HG02642 (cell line): ENCODE measurements around the gene KRTAP9-6.
"Not testable (repeated sequence)": the region's sequence is repeated elsewhere in the genome, so short reads cannot be mapped to it uniquely, and the experiment has no call there.

Source experiments
- ATAC-seq: cut with Tn5 transposase; IDR thresholded peaks from one replicate; pipeline ENCODE4 v1.9.1; 2021; ENCODE audit warnings: mild to moderate bottlenecking; ENCODE audit not compliant: unreplicated experiment, poor library complexity

The KRTAP9-6 gene

DNA sequence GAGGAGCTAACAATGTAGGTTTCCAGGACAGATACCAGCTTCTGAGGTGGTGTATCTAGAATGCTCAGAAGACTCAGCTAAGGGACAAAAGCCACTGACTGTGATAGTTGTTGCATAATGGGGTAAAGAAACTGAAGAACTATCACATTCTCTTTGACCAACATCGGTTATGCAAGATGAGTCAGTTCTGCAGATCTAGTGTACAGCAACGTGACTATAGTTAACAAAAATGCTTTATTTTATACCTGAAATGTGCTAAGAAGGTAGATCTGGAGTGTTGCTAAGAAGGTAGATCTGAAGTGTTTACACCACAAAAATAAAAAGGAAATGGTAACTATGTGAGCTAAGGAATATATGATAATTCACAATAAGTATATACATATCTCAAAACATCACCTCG is 2.5 kb downstream of the KRTAP9-6 start:
- ATAC-seq = no peak

DNA sequence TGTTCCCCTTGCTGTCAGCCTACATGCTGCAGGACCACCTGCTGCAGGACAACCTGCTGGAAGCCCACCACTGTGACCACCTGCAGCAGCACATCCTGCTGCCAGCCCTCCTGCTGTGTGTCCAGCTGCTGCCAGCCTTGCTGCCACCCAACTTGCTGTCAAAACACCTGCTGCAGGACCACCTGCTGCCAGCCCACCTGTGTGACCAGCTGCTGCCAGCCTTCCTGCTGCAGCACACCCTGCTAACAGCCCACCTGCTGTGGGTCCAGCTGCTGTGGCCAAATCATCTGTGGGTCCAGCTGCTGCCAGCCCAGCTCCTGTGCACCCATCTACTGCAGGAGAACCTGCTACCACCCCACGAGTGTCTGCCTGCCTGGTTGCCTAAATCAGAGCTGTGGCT is 6.1 kb downstream of the KRTAP9-6 start:
- not testable (repeated sequence) for ATAC-seq

DNA sequence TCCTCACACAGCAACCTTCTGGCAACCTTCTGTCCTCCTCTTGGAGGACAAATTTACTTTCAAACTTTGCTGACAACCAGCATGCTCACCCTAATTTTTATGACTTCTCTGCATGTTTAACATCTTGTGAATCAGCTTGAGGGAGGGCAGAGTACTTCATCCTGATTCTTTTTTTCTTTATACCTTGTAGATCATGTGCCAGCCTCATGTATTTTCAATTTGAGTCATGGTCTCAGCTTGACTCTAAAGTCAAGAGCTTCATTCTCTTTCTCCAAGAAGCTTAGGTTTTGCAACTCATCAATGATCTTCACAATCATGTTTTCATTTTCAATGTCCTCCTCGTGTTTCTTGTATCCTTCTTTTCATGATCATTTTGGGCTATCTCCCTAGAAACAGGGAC is 6.7 kb downstream of the KRTAP9-6 start:
- ATAC-seq = no peak

DNA sequence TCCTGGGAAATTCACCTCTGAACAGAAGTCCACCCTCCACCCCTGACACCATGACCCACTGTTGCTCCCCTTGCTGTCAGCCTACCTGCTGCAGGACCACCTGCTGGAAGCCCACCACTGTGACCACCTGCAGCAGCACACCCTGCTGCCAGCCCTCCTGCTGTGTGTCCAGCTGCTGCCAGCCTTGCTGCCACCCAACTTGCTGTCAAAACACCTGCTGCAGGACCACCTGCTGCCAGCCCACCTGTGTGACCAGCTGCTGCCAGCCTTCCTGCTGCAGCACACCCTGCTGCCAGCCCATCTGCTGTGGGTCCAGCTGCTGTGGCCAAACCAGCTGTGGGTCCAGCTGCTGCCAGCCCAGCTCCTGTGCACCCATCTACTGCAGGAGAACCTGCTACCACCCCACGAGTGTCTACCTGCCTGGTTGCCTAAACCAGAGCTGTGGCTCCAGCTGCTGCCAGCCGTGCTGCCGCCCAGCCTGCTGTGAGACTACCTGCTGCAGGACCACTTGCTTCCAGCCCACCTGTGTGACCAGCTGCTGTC is 10.5 kb downstream of the KRTAP9-6 start, which contains the start of gene KRTAP9-7:
Gene KRTAP9-7, plus strand, starts transcription at position 51 of the 543 bp plus-strand sequence. Its CDS starts 0 bp downstream, at position 51.
- ATAC-seq = not testable (repeated sequence)

DNA sequence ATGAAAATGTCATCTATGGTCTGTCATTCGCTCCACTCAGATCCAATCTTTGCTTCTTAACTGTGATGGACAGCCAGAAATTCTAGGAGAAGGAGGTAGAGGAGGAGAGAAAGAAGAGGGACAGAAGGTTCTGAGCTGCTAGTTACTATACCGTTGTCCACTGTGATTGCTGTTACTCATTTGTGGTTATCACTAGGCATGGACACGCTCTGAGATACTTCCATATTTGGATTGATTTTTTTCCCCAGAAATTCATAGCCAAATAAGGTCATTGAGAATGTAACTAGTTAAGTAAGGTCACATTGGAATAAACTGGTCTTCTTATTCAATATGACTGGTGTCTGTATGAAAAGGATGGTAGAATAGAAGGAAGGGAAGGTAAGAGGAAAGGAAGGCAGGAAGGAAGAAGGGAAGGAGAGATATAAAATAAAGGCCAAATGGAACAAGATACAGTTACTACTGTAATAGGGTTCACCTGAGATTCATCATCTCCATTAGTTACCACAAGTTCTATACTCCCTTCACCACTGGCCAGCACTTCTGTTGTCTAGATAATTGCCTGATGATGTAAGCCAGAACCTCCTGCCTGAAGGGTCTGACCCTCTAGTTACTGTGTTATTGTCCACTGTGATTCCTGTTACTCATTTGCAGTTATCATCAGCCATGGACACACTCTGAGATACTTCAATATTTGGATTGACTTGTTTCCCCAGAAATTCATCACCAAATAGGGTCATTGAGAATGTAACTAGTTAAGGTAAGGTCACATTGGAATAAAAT is 13.2 kb downstream of the KRTAP9-6 start:
- ATAC-seq = no peak

DNA sequence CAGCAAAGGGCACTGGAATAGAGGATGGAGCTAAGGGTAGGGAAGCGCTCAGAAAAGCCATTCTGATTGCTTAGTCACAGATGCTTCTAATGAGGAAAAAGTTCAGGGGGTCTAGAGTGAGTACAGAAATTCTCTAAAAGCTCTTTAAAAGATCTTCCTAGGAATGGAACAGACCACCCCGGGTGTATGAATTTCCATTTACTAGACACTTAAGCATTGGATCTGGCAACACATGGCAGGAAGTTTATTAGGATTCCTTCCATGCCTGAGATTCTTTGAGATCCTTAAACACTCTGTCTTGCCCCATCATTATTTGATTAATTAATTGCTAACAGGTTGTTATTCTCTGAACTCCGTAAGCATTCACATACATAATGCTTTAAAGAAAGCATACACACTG is 18.9 kb downstream of the KRTAP9-6 start:
- no peak for ATAC-seq

DNA sequence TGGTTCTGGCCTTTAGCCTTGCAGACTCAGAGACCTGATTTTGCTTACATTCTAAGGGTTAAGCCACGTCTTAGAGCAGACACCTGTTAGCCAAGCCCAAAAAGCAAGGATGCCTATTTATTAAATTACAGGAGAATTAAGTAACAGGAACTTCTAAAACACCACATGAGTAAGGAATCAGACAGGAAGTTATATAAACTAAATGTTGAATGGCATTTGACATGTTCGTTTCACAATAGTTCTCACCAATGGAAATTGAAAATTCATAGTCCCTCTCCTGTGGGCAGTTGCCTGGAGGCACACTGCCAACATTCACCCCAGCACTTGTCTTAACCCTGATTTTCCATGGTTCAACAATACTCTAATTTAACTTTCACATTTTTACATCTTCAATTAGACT is 19.4 kb downstream of the KRTAP9-6 start:
- ATAC-seq = no peak

DNA sequence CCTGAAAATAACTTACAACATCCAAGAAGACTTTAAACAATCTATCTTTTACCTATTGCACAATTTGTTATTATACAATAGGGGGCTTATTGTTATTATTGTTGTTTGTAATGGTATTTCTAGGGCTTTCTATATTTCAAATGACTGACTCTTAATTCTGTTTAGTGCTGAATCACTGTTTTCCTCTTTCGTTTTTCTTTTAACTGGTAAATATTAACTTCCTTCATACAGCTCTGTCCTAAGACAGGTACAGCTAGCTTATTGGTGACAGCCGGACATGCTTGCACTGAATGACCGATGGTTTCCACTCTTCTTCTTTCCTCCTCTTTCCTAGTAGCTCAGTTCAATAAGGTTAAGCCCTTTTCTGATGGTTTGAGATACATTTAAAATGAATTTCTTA is 21.9 kb downstream of the KRTAP9-6 start:
- no peak for ATAC-seq

DNA sequence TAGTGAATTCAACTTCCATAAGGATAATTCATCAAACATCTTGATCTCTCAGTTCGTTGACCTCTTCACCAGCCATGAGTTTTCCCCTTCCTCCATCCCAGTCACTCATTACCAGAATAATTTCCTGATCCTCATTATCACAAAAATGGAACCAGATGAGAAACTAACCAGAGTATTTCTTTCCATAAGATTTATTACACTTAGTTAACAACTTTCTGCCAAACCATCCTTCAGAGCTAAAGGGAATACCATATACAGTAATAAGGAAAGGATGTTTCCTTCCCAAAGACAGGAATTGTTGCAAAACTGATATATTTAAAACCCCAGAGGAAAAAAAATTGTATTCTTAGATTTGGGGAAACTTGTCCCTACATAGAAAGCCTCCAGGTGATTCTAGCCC is 28.8 kb downstream of the KRTAP9-6 start:
- ATAC-seq = no peak

DNA sequence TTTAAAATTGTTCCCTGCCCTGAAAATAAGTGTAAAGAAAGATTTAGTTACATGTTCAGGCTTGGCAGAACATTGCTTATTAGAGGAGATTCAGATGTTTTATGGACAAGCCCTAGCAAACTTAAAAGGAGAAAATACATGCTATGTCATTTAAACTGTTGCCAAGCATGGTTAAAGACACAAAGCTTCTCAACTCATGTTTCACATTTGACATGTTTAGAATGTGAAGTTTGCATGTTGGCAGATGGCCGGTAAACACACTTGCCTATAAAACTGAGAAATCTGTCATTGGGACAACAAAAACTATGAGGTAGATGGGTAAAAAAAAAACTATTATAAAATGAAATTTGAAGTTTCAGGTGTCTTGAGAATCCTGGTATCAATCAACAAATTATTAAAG is 31.7 kb downstream of the KRTAP9-6 start:
- no peak for ATAC-seq

DNA sequence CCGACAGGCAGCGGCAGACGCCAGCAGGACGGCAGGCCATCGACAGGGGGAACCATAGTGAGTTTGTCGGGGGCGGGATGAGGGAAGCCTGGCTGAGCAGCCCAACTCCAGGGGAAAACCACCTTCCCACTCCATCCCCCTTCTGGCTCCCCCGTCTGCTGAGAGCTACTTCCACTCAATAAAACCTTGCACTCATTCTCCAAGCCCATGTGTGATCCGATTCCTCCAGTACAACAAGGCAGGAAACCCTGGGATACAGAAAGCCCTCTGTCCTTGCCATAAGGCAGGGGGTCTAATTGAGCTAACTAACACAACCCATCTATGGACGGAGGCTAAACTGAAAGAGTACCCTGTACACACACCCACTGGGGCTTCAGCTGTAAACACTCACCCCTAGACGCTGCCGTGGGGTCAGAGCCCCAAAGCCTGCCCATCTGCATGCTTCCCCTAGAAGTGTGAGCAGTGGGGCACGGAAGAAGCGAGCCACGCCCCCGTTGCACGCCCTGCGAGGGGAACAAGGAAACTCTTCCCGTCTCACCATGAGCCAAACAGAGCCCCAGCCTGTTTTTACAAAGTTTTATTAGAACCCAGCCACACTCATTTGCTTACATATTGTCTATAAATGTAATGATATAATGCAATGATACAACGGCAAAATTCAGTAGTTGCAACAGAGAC is 33.4 kb downstream of the KRTAP9-6 start:
- no peak for ATAC-seq

DNA sequence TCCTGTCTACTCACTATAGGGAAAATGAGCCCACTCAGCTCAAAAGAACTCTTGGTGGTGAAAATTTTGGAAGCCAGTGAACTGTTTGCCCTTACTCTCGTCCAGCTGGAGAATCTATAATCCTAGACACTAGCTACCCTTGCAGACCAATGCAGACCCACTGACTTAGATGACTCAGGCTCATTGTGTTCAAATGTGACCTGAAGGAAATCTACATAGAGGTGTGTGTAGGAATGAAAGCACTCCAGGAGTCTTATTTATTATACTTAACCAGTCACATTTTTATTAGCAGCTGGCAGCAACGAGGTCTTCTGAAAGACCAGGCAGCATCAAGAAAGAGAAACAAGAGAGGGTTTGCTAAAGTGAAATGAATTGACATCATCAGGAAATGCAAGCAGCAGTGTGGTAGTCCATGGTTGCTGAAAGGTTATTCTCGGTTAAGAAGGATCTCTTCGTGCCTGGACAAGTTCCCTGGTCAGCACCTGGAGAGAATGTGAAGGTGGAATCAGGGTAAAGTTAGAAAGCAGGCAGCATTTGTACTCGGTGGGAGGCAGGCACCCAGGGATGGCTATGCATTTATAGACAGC is 36.1 kb downstream of the KRTAP9-6 start:
- ATAC-seq = no peak

DNA sequence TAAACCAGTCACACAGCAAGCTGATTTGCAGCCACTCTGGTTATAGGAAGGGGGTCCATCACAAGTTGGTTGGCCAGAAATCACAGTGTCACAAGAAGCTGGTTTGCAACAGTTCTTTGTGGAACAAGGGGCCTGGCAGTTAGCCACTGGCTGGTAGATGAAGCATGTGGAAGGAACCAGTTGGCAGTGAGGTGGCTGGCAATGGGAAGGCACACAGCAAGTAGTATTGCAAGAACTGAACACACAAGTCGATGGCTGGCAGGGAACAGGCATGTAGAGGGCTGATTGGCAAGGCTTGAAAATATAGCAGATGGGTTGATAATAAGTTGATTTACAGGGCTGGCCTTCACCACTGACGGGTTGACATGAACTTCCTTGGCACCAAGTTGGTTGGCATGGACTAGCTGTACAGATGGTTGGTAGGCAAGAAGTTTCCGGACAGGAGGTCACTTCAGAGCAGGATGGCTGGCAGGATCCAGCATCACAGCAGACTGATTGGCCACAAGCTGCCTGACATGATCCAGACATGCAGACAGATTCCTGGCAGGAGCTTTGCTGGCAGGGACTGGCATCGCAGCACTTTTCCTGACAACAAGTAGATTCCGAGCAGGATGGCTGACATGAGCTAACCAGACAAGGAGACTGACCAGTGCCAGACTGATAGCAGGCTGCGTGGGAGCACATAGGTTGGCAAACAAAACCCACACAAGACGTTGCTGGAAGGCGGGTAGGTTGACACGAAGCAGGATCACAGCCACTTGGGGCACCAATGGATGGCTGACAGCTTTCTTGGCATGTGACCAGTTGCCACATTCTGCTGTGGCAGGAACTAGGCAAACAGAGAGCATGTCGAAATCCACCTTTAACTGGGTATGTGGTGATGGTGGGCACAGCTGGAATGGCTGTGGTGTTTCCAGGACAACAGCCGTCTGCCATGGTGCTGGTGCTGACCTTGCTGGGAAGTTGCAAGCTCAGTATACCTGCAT is 37.0 kb downstream of the KRTAP9-6 start, which contains the start of gene KRTAP29-1:
Gene KRTAP29-1, minus strand, starts transcription at position 936 of the 986 bp plus-strand sequence. Its CDS starts 0 bp downstream, at position 936.
- ATAC-seq = no peak

DNA sequence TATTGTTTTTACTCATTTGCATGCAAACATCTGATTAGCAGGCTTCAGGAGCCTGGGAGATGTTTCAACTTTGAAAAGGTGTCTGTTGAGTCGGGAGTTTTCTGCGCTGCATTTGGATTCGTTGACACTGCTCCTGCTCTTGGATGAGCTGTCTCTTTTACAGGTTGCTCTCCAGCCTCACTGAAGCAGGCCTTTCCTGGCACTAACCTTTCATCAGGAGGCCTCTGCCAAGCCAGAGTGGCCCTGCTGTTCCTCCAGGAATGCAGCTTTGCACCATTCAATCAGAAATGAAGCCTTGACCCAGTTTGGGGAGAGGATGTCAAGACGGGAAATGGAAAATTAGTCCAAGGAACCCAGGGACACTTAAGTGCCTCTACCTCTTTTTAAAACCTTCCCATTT is 37.8 kb downstream of the KRTAP9-6 start:
- no peak for ATAC-seq

DNA sequence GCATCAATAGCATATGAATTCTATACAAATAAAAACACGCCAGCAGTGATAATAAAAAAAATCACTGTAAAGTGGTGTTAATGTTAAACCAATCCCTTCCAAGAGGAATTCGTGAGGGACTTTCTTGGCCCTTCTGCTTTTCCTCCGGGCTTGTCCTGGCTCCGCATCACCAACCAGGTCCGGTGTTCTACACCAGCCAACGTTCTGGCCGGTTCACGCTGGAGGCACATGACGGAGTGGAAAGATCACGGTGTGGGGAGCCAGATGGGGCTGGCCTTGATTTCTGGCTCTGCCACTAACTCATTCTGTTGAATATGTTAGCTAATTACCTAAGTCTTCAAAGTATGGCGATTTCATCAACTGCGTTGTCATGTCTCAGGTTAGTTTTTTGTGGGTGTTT is 38.9 kb downstream of the KRTAP9-6 start:
- no peak for ATAC-seq

DNA sequence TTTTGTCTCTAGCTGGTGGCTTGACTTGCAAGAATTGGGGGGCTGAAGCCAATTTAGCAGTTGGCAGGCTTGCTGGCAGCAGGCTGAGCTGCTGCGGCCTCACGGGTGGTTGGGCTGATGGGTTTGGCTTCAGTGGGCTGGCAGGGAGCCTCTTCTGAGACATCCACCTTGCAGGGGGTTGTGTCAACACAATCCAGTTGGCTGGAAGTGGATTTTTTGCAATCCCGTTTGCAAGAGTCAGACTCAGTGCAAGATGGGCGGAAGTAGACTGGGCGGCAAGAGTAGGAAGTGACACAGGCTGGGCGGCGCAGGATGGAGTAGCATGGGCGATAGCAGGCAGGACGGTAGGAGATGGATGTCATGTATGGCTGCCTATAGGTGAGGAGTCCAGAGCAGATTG is 42.5 kb downstream of the KRTAP9-6 start:
- ATAC-seq = no peak

DNA sequence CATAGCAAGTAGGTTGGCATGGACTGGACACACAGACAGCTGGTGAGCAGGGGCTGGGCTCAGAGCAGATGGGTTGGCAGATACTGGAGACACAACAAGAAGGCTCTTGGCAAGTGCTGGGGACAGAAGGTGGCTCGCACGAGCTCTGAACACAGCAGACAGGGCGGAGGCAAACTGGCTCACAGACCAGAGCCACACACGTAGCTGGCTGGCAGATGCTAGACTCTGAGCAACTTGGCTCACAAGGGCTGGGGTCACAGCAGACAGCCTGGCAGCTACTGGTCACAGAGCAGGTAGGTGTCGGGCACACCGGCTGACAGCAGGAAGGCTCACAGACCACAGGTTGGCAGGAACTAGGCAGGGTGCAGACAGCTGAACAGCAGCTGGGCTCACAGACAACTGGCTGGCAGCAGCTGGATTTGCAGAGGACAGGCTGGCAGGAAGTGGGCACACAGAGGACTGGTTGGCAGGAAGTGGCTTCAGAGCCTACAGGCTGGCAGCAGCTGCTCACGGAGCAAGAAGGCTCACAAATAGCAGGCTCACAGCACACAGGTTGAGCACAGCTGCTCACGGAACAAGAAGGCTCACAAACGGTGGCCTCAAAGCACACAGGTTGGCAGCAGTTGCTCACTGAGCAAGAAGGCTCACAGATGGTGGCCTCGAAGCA is 43.2 kb downstream of the KRTAP9-6 start:
- ATAC-seq = no peak

DNA sequence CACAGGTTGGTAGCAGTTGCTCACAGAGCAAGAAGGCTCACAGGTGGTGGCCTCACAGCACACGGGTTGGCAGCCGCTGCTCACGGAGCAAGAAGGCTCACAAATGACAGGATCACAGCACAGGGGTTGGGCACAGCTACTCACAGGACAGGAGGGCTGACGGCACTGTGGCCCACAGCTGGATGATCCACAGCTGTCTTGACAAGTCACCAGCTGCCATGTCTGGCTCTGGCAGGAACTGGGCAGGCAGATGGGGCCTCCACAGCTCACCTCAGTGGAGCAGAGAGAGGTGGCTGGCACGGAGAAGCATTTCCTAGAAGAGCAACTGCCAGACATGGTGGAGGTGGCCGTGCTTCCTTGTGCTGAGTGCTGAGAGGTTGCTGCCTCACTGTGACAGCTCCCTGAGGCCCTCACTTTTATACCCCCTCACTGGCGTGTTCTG is 43.8 kb downstream of the KRTAP9-6 start, which contains the start of gene KRTAP16-1:
Gene KRTAP16-1, minus strand, starts transcription at position 392 of the 442 bp plus-strand sequence. Its CDS starts 56 bp downstream, at position 336.
- ATAC-seq = no peak

DNA sequence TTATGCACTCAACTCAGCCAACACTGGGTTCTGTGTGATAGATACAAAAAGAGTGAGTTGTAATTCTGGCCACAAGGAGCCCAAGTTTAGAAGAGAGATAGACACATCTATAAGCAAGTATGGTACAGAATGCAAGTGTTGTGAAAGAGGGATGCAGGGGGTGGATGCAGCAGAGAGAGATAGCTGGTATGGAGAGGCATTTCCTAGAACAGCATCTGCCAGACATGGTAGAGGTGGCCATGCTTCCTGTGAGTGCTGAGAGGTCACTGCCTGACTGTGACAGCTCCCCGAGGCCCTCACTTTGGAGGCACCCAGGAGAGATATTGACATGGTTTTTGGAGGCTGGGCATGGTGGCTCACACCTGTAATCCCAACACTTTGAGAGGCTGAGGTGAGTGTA is 45.9 kb downstream of the KRTAP9-6 start:
- ATAC-seq = no peak
